H9 (cell line): ENCODE results near the gene SPATA25. TPM values are rescaled to one million over a fixed set of nuclear protein-coding genes. Genes with fewer than 3 reads are reported as not detected.

ENCODE experiments used
- DNase-seq: peaks from one replicate; pipeline ENCODE4 v3.0.0-alpha.2; 2017
- H2AFZ ChIP-seq: one replicate; pipeline ENCODE4 v1.6.1; 2013; ENCODE audit warnings: mild to moderate bottlenecking, low read length, control low read depth, moderate library complexity
- H2AK5ac ChIP-seq: 2 replicates; pipeline ENCODE4 v1.6.1; 2013; ENCODE audit warnings: low read length, control low read depth, mixed read lengths; ENCODE audit not compliant: insufficient read length
- H2BK120ac ChIP-seq: one replicate; pipeline ENCODE4 v1.6.1; 2013; ENCODE audit warnings: low read depth, mild to moderate bottlenecking, low read length, control low read depth, inconsistent platforms; ENCODE audit not compliant: poor library complexity, severe bottlenecking
- H2BK12ac ChIP-seq: 2 replicates; pipeline ENCODE4 v1.6.1; 2013; ENCODE audit warnings: low read length, control low read depth, mixed read lengths, low read depth; ENCODE audit not compliant: insufficient read length
- H2BK15ac ChIP-seq: 2 replicates; pipeline ENCODE4 v1.6.1; 2013; ENCODE audit warnings: low read depth, low read length, control low read depth
- H2BK20ac ChIP-seq: one replicate; pipeline ENCODE4 v1.6.1; 2013; ENCODE audit warnings: low read depth, mild to moderate bottlenecking, low read length, control low read depth, inconsistent platforms; ENCODE audit not compliant: poor library complexity, severe bottlenecking
- H2BK5ac ChIP-seq: 2 replicates; pipeline ENCODE4 v1.6.1; 2013; ENCODE audit warnings: low read length, control low read depth, mixed read lengths; ENCODE audit not compliant: insufficient read length
- H3K14ac ChIP-seq: 2 replicates; pipeline ENCODE4 v1.6.1; 2013; ENCODE audit warnings: low read length, control low read depth; ENCODE audit not compliant: insufficient read depth
- H3K18ac ChIP-seq: 2 replicates; pipeline ENCODE4 v1.6.1; 2013; ENCODE audit warnings: low read depth, mild to moderate bottlenecking, mixed read lengths, low read length, control low read depth; ENCODE audit not compliant: insufficient read length
- H3K23ac ChIP-seq: 2 replicates; pipeline ENCODE4 v1.6.1; 2013; ENCODE audit warnings: low read length, control low read depth, mixed read lengths, low read depth; ENCODE audit not compliant: insufficient read length
- H3K23me2 ChIP-seq: 2 replicates; pipeline ENCODE4 v1.6.1; 2013; ENCODE audit warnings: low read depth, mild to moderate bottlenecking, mixed read lengths, low read length, control low read depth; ENCODE audit not compliant: insufficient read length, poor library complexity, severe bottlenecking
- H3K27ac ChIP-seq: 2 replicates; pipeline ENCODE4 v1.5.1; 2013; ENCODE audit warnings: low read length, control low read depth, mixed read lengths, low read depth; ENCODE audit not compliant: insufficient read length
- H3K27me3 ChIP-seq: 2 replicates; pipeline ENCODE4 v1.6.1; 2013; ENCODE audit warnings: low read length, control low read depth, inconsistent platforms; ENCODE audit not compliant: insufficient read depth
- H3K4ac ChIP-seq: 2 replicates; pipeline ENCODE4 v1.6.1; 2013; ENCODE audit warnings: low read depth, mild to moderate bottlenecking, control low read depth, inconsistent platforms, low read length, moderate library complexity
- H3K4me1 ChIP-seq: 2 replicates; pipeline ENCODE4 v1.6.1; 2013; ENCODE audit warnings: low read length, control low read depth, inconsistent platforms; ENCODE audit not compliant: insufficient read depth
- H3K4me2 ChIP-seq: 2 replicates; pipeline ENCODE4 v1.6.1; 2013; ENCODE audit warnings: low read length, control low read depth, mixed read lengths; ENCODE audit not compliant: insufficient read length, insufficient read depth
- H3K56ac ChIP-seq: 2 replicates; pipeline ENCODE4 v1.6.1; 2013; ENCODE audit warnings: low read depth, mild to moderate bottlenecking, mixed read lengths, low read length, control low read depth; ENCODE audit not compliant: insufficient read length
- H3K79me1 ChIP-seq: 2 replicates; pipeline ENCODE4 v1.6.1; 2013; ENCODE audit warnings: low read depth, mild to moderate bottlenecking, moderate library complexity, low read length, control low read depth, inconsistent platforms; ENCODE audit not compliant: insufficient read depth, poor library complexity, severe bottlenecking
- H3K79me2 ChIP-seq: 2 replicates; pipeline ENCODE4 v1.6.1; 2013; ENCODE audit warnings: low read length, control low read depth, inconsistent platforms; ENCODE audit not compliant: insufficient read depth
- H3K9ac ChIP-seq: 2 replicates; pipeline ENCODE4 v1.6.1; 2013; ENCODE audit warnings: low read length, control low read depth, mixed read lengths; ENCODE audit not compliant: insufficient read length; ENCODE audit errors: extremely low read depth
- H3K9me3 ChIP-seq: one replicate; pipeline ENCODE4 v1.6.1; 2013; ENCODE audit warnings: low read depth, low read length, inconsistent platforms; ENCODE audit not compliant: control insufficient read depth
- H3T11ph ChIP-seq: one replicate; pipeline ENCODE4 v1.6.1; 2013; ENCODE audit warnings: mild to moderate bottlenecking, low read length, control low read depth, inconsistent platforms
- H4K20me1 ChIP-seq: one replicate; pipeline ENCODE4 v1.6.1; 2013; ENCODE audit not compliant: control insufficient read depth, insufficient read length, insufficient read depth
- H4K5ac ChIP-seq: 2 replicates; pipeline ENCODE4 v1.6.1; 2013; ENCODE audit warnings: low read depth, mild to moderate bottlenecking, mixed read lengths, low read length, control low read depth; ENCODE audit not compliant: insufficient read length
- H4K8ac ChIP-seq: replicated peaks from 2 replicates; pipeline ENCODE4 v1.6.1; 2013; ENCODE audit warnings: low read length, control low read depth, mixed read lengths, low read depth; ENCODE audit not compliant: insufficient read length
- H4K91ac ChIP-seq: 2 replicates; pipeline ENCODE4 v1.6.1; 2013; ENCODE audit warnings: low read depth, mild to moderate bottlenecking, moderate library complexity, mixed read lengths, low read length, control low read depth; ENCODE audit not compliant: insufficient read length
- H3K27ac Mint-ChIP-seq, 3 experiments: 2 replicates in 2 of 3; 3 replicates in 1 of 3; pipeline ENCODE4 v1.8.0; 2020 to 2021; ENCODE audit warnings: mixed read lengths in 3 of 3, mild to moderate bottlenecking in 1 of 3, moderate library complexity in 1 of 3
- H3K27me3 Mint-ChIP-seq: 2 replicates; pipeline ENCODE4 v1.8.0; 2021; ENCODE audit warnings: low read depth, mild to moderate bottlenecking, moderate library complexity, mixed read lengths
- H3K36me3 Mint-ChIP-seq, 3 experiments: 2 replicates in 2 of 3; 3 replicates in 1 of 3; pipeline ENCODE4 v1.8.0; 2020 to 2021; ENCODE audit warnings: low read depth in 3 of 3, mixed read lengths in 3 of 3; ENCODE audit not compliant: insufficient read depth in 1 of 3
- H3K4me1 Mint-ChIP-seq, 2 experiments: 2 replicates each; pipeline ENCODE4 v1.8.0; 2020; ENCODE audit warnings: mixed read lengths in 2 of 2
- H3K4me3 Mint-ChIP-seq, 2 experiments: 2 replicates in 1 of 2; 3 replicates in 1 of 2; pipeline ENCODE4 v1.8.0; 2020 to 2021; ENCODE audit warnings: mild to moderate bottlenecking in 2 of 2, mixed read lengths in 2 of 2, moderate library complexity in 1 of 2
- H3K9me3 Mint-ChIP-seq, 2 experiments: 2 replicates in 1 of 2; 3 replicates in 1 of 2; pipeline ENCODE4 v1.8.0; 2020; ENCODE audit warnings: mild to moderate bottlenecking in 2 of 2, mixed read lengths in 2 of 2, moderate library complexity in 1 of 2
- WGBS: extraction: QIAGEN DNeasy Blood & Tissue Kit; methylation state at CpG from one replicate; pipeline ENCODE4 v1.1.7; 2013; ENCODE audit warnings: missing lambda C conversion rate, low lambda C conversion rate, mixed read lengths; ENCODE audit not compliant: insufficient read length; ENCODE audit errors: extremely low coverage; 5-methylcytosine and 5-hydroxymethylcytosine counted together
- total RNA-seq: library from RNA; stranded (reverse); gene quantifications from 2 replicates; pipeline ENCODE4 v1.2.1, GENCODE V29; 2021
- TF ChIP-seq, protein P1 (sequence below): fragments of 200-600 bp; sonication (generic); conservative IDR thresholded peaks from 3 replicates; pipeline ENCODE4 v1.8.0; 2021; ENCODE audit warnings: antibody characterized with exemption, mild to moderate bottlenecking

Gene SPATA25
- total RNA-seq, 1 experiment from 2014 or later: 2.4 TPM

DNA sequence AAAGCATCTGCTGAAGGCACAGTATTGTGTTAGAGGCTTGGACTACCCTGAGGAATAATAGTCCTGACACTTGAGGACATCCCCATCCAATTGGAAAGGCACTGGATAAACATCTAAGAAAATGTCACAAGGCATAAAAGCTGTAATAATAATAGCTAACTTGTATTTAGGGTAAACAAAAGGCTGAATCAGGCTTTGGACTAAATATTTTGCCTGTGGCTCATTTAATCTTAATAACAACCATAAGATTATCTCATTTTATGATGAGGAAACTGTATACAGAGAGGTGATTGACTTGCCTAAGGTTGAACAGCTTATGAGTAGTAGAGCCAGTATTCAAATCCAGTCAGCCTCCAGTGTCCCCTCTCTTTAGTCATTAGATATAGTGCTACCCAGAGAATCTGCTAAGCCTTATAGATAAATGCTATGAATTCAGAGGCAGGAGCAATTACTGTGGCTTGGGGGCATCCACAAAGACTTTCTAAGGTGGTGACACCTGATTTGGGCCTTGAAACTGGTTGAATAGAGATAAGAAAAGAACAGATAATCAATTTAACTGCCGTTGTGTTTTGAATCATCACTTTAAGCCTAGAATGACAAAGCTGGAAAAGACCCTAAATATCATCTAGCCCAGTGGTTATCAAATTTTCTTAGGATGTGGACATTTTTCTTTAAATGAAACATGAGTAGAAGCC lies 13.9 kb downstream of the SPATA25 start:
- no peak overlapping the region for H2BK15ac ChIP-seq
- H3K23ac ChIP-seq: no peak overlapping the region
- Mint-ChIP-seq H3K36me3 (peaks cover 0 to 12% (median 0%) of the 10 kb centered on the region in 3 experiments; a peak in 3 of 7 replicates), H3K27me3 (no peaks in the 10 kb centered on the region), H3K9me3 (no peaks in the 10 kb centered on the region), H3K4me3 (no peak overlapping the region), H3K27ac (no peak overlapping the region), H3K4me1 (no peaks in the 10 kb centered on the region)
- no peaks in the 10 kb centered on the region for H3K79me1 ChIP-seq
- H3K14ac ChIP-seq: no peak overlapping the region
- no peak overlapping the region for H4K5ac ChIP-seq
- no peaks in the 10 kb centered on the region for H3K79me2 ChIP-seq
- no peak overlapping the region for H3K56ac ChIP-seq
- no peaks in the 10 kb centered on the region; the same call in 1 of the 2 replicates for H3K4me1 ChIP-seq
- H3K4ac ChIP-seq: no peak overlapping the region
- H4K20me1 ChIP-seq: no peaks in the 10 kb centered on the region
- no peaks in the 10 kb centered on the region for H3K27me3 ChIP-seq
- no peak overlapping the region for H4K8ac ChIP-seq
- no peak overlapping the region for H2AK5ac ChIP-seq
- H2BK5ac ChIP-seq: no peak overlapping the region
- no peak overlapping the region for H3T11ph ChIP-seq
- H3K18ac ChIP-seq: no peak overlapping the region
- H4K91ac ChIP-seq: no peak overlapping the region
- no CpG with 5 or more reads among the region's 1 CpG for WGBS
- TF ChIP-seq, protein P1, sequence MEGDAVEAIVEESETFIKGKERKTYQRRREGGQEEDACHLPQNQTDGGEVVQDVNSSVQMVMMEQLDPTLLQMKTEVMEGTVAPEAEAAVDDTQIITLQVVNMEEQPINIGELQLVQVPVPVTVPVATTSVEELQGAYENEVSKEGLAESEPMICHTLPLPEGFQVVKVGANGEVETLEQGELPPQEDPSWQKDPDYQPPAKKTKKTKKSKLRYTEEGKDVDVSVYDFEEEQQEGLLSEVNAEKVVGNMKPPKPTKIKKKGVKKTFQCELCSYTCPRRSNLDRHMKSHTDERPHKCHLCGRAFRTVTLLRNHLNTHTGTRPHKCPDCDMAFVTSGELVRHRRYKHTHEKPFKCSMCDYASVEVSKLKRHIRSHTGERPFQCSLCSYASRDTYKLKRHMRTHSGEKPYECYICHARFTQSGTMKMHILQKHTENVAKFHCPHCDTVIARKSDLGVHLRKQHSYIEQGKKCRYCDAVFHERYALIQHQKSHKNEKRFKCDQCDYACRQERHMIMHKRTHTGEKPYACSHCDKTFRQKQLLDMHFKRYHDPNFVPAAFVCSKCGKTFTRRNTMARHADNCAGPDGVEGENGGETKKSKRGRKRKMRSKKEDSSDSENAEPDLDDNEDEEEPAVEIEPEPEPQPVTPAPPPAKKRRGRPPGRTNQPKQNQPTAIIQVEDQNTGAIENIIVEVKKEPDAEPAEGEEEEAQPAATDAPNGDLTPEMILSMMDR: no peak
- H3K9ac ChIP-seq: no peak overlapping the region
- H3K9me3 ChIP-seq: no peaks in the 10 kb centered on the region
- no peak overlapping the region for H2BK12ac ChIP-seq
- no peak overlapping the region for H3K27ac ChIP-seq
- DNase-seq: no peak
- H3K4me2 ChIP-seq: no peak overlapping the region
- H2BK120ac ChIP-seq: no peak overlapping the region
- no peaks in the 10 kb centered on the region for H3K23me2 ChIP-seq
- no peak overlapping the region for H2BK20ac ChIP-seq
- H2AFZ ChIP-seq: no peak overlapping the region
